G401.6 (cell line): ENCODE measurements around the gene PRR19.

Experiments
- FAIRE-seq: peaks from 2 replicates; lab custom pipeline; 2012; peaks lifted over from hg19 to GRCh38; lab: Jason Lieb, UNC

Gene PRR19

GRCh38 chr19:42284066-42284501, 17.8 kb upstream of the PRR19 start:
- FAIRE-seq = no peak

- FAIRE-seq = no peak
Observed at GRCh38 chr19:42284591-42285341, 17.2 kb upstream of the PRR19 start.

- no peak for FAIRE-seq
Observed at GRCh38 chr19:42285541-42285941, 16.4 kb upstream of the PRR19 start.

DNA sequence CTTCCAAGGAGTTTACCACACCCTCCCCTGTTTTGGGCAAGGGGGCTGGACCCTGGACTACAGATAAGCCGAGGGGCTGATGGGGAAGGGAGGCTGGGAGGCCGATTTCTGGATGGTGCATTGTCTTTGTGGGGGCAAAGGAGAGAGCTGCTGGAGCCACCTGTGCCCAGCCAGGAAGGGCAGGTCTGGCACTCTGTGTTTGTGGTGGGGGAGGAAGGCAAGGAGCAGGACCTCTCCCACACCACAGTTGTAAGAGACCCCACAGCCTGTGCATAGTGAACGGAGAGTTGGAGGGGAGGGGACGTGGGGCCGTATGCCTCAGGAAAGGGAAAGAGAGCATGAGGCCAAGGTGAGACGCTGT, 16.0 kb upstream of the PRR19 start:
- FAIRE-seq = no peak

DNA sequence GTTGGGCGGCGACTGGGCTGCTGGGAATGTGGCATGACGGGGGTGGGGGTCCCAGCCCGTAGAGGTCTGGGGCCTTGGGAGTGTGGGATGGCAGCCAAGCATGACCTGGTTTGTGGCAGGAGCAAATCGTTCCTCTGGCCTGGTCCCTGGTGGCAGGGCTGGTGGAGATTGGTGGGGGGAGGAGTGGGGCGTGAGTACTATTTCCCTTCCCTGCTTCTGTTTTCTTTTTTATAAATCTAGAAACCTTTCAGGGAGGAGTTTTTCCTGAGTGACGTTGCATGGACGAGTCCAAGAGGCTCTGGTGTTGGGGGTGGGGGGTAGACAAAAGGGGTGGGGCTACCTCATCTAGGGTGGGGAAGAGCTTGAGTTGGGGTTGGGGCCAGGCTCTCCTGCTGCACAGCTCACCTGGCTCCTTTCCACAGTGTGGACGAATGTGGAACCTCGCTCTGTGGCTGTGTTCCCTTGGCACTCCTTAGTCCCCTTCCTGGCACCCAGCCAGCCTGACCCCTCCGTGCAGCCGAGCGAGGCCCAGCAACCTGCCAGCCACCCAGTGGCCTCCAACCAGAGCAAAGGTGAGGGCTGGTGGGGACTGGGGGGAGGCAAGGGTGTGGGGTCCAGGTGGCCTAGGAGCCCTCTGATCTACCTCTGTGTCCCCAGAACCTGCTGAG, 15.4 kb upstream of the PRR19 start:
- FAIRE-seq = no peak

DNA sequence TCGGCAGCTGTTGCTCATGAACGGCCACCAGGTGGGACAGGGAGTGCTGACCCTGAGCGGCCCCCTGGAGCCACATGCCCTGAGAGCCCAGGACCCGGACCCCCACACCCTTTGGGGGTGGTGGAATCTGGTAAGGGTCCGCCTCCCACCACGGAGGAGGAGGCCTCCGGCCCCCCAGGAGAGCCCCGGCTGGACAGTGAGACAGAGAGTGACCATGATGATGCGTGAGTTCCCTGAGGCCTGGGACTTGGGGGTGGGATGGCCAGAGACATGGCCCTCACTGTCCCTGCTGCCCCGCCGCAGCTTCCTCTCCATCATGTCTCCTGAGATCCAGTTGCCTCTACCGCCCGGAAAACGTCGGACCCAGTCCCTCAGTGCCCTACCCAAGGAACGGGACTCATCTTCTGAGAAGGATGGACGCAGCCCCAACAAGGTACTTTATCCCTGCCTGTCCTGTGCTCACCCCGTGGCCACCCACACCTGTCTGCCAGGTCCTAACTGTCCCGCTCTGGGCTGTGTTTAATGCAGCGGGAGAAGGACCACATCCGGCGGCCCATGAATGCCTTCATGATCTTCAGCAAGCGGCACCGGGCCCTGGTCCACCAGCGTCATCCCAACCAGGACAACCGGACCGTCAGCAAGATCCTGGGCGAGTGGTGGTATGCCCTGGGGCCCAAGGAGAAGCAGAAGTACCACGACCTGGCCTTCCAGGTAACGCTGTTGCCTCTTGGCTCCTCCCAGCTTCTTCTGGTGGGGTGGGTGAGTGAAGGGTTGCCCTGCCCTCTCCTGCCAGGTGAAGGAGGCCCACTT, 14.7 kb upstream of the PRR19 start:
- FAIRE-seq = no peak

- FAIRE-seq = no peak
Observed at GRCh38 chr19:42287827-42288107, 14.2 kb upstream of the PRR19 start.

GRCh38 chr19:42288387-42288786, 13.5 kb upstream of the PRR19 start:
- FAIRE-seq = no peak

DNA sequence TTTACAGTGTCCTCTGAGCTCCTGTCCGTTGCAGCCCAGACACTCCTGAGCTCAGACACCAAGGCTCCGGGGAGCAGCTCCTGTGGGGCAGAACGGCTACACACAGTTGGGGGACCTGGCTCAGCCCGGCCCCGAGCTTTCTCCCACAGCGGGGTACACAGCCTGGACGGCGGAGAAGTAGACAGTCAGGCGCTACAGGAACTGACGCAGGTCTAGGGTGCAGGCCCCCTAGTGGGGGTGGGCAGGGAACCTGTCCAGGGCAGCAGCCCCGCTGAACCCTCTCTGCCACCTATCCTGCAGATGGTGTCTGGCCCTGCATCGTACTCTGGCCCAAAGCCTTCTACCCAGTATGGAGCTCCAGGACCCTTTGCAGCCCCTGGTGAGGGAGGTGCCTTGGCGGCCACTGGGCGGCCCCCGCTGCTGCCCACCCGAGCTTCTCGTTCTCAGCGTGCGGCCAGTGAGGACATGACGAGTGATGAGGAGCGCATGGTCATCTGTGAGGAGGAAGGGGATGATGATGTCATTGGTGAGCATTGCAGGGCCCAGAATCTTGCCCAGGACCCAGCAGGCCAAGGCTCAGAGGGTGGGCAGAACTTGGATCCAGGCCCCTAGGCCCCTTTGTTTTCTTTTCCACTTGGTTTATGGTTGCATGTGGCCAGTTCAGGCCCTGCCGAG, 12.9 kb upstream of the PRR19 start:
- FAIRE-seq = no peak

DNA sequence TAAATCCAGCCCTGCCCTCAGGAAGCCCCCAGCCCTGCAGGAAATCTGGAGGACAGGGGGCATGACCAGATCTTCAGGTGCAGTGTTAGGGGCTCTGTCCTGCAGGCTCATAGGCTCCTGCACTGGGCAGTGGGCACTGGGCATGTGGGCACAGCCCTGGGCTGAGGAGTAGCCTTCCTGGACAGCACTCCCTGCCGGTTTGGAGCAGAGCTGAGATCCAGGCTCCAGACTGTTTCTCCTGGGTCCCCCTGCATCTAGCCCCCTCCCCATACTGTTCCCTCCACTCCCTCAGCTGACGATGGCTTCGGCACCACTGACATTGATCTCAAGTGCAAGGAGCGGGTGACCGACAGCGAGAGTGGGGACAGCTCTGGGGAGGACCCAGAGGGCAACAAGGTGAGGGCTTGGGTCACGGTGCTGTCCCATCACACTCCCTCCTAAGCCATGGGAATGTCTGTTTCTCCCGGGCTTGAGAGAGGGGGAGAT, 12.3 kb upstream of the PRR19 start:
- FAIRE-seq = no peak

DNA sequence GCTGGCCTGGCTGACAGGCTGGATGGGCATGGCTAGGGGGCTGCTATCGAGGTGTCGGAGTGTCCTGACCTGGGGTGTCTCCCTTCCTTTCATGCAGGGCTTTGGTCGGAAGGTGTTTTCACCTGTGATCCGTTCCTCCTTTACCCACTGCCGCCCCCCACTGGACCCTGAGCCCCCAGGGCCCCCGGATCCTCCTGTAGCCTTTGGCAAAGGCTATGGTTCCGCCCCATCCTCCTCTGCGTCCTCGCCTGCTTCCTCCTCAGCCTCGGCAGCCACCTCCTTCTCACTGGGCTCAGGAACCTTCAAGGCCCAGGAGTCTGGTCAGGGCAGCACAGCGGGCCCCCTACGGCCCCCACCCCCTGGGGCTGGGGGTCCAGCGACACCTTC, 11.8 kb upstream of the PRR19 start:
- FAIRE-seq = no peak

GRCh38 chr19:42290523-42291434, 11.2 kb upstream of the PRR19 start:
- FAIRE-seq = no peak

- peak; percentile 81 for FAIRE-seq
Observed at GRCh38 chr19:42291435-42291810, 10.5 kb upstream of the PRR19 start.

- FAIRE-seq = no peak
Observed at GRCh38 chr19:42292042-42292960, 9.6 kb upstream of the PRR19 start.

DNA sequence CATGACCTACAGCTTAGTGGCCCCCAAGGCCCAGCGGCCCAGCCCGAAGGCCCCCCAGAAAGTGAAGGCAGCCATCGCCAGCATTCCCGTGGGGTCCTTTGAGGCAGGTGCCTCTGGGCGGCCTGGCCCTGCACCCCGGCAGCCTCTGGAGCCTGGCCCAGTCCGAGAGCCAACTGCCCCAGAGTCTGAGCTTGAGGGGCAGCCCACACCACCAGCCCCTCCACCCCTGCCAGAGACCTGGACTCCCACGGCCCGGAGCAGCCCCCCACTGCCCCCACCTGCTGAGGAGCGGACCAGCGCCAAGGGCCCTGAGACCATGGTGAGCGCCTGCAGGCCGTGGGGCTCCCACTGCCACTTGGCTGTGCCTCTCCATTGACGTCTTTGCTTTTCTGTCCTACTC, 9.0 kb upstream of the PRR19 start:
- FAIRE-seq = no peak

DNA sequence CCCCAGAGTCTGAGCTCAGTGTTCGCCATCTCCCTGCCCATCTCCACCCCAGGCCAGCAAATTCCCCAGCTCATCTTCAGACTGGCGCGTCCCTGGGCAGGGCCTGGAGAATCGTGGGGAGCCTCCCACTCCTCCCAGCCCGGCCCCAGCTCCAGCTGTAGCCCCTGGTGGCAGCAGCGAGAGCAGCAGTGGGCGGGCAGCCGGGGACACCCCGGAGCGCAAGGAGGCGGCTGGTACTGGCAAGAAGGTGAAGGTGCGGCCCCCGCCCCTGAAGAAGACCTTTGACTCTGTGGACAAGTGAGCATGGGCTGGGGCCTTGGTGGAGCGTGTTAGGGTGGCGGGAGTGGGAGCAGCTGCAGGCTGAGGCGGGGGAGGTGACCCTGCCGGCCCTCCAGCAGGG, 8.4 kb upstream of the PRR19 start:
- FAIRE-seq = no peak

GRCh38 chr19:42293948-42294347, 8.0 kb upstream of the PRR19 start:
- no peak for FAIRE-seq

DNA sequence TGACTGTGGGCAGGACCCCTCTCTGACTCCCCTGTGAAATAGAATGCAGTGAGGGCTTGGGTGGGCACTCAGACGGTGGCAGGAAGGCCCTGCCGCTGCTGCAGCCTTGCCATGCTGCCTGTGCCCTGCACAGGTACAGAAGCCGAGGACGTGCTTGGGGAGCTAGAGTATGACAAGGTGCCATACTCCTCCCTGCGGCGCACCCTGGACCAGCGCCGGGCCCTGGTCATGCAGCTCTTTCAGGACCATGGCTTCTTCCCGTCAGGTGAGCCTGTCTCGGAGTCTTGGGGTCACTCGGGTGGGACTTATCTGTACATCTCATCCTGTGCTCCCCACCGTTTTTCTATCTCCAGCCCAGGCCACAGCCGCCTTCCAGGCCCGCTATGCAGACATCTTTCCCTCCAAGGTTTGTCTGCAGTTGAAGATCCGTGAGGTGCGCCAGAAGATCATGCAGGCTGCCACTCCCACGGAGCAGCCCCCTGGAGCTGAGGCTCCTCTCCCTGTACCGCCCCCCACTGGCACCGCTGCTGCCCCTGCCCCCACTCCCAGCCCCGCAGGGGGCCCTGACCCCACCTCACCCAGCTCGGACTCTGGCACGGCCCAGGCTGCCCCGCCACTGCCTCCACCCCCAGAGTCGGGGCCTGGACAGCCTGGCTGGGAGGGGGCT, 7.3 kb upstream of the PRR19 start:
- FAIRE-seq = no peak

- no peak for FAIRE-seq
Observed at GRCh38 chr19:42295342-42295741, 6.6 kb upstream of the PRR19 start.
